H54 (cell line): ENCODE data around the gene ATP12A.

ENCODE experiments used
- DNase-seq: peaks from one replicate; pipeline ENCODE4 v3.0.0; 2011; ENCODE audit warnings: low spot score, mixed read lengths; ENCODE audit not compliant: insufficient read length
- FAIRE-seq: peaks from 3 replicates; lab custom pipeline; 2011; peaks lifted over from hg19 to GRCh38; lab: Jason Lieb, UNC
- POLR2A ChIP-seq: IDR thresholded peaks from 2 replicates; pipeline ENCODE4 v1.6.1; 2011; ENCODE audit warnings: low read depth, mild to moderate bottlenecking, low read length

The ATP12A gene

DNA sequence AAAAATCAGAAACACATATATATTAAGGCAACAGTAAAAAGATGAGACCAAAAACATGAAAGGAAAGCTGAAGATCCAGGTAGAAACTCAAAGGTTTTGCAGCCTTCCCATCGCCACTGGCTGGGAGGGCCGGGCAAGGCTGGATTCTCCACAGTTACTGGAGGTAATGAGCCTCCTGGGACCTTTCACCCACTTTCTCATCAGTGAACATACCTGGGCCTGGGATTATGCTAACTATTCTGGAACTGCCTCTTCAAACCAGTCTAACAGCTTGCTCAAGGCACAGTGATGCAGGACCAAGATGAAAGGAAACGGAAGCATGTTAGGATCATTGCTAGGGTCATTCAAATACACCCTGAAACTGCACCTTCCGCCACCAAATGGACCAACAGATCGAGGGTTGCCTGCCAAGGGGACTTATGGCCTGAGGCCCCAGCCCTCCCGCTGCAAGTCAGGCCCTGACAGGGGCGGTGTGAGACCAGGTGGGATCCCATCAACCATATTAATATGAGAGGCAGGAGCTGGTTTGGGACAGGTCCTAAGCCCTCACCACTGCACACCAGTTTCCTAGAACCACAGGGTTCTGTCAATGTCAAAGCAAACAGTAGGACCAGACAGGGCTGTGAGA is 28.4 kb upstream of the ATP12A start:
- DNase-seq: no peak
- no peak for FAIRE-seq

DNA sequence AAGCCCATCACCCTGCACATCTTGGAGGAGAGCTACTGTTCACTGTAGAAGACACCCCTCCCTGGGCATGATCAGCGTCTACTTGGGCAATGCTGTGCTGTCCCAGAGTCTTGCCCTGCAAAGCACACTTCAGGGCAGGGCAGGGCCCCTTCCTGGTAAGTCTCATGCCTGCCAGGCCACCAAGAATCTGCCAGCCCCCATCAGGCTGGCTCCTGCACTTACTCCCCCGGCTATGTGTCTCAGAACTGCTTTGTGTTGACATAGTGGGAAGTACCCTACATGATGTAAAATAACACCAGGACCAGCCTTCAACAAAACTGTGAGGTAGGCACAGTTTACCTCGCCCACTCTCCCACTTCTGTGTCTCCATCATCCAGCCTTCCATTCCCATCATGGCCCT is 27.8 kb upstream of the ATP12A start:
- FAIRE-seq: no peak
- no peak for TF ChIP-seq POLR2A
- DNase-seq: no peak

More for the DNA sequence above, 28.4 kb upstream of the ATP12A start:
- no peak for TF ChIP-seq POLR2A

DNA sequence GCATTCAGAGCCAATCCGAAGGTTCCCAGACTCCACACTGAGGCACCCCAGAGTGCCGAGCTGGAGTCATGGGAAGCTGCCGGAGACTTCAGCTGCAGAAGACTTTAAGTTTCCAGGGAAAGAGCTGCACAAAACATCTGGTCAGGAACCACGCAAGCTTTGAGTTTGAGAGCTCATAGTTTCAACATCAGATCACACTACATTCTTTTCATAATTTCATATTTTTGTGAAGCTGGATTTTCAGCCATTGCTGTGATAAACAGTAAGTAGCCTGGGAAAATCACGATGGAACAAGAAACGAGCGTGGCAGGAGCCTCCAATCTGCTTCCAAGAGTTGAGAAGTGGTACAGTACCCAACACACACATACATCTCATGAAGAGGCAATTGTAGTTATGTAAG is 25.5 kb upstream of the ATP12A start:
- no peak for DNase-seq
- no peak for TF ChIP-seq POLR2A
- no peak for FAIRE-seq

DNA sequence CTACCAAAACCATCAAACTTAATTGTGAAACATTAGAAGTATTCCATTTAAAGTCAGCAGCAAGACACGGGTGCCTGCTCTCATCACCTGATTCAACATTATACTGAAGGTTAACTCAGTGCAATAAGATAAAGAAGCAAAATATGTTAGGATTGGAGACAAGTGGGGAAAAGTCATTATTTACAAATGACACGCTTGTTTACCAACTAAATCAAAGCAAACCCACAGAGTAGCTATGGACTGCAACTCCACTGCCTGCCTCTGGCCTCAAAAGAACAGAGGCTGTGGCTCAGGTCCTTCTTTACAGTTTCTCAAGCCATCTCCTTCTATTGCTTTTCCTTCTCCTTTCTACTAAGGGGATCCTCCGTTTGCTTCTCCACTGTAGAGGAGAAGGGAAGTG is 21.0 kb upstream of the ATP12A start:
- DNase-seq: no peak
- no peak for FAIRE-seq
- no peak for TF ChIP-seq POLR2A

DNA sequence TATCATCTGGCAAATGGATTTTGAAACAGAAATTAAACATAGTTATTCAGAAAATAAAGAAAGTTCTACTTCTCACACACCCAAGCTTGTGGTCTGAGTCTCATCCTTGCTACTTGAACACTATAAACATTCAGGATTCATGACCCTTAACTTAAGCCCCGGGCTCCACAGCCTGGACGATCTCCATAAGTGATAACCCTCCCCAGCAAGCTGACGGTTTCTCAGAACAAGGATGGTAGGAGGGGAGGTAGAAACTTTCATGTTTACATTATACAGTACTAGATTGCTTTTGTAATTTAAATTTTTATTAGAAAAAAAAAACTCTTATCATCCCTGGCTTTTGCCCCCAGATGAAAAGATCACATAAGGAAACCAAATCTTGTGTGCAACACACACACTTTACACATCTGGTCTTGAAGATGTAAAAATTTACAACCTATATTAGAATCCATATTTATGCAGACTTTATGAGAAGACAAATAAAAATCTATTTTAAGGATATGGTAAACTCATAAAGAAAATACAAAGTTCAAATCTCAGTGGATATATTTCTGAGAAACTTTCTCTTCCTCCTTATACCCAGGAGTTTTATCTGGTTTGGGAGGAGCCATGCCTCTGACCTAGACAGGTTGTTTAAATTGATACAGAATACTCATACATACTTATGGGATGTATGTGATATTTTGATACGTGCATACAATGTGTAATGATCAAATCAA is 20.0 kb upstream of the ATP12A start:
- DNase-seq (no peak), FAIRE-seq (no peak)
- TF ChIP-seq POLR2A: no peak

DNA sequence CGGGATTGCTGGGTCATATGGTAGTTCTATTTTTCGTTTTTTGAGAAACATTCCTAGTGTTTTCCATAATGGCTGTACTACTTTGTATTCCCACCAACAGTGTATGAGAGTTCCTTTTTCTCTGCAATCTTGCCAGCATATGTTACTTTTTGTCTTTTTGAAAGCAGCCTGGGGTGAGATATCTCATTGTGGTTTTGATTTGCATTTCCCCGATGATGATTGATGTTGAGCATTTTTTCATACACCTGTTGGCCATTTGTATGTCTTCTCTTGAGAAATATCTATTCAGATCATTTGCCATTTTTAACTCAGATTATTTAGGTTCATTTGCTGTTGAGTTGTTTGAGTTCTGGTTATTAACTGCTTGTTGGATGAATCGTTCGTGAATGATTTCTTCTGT is 18.5 kb upstream of the ATP12A start:
- no peak for TF ChIP-seq POLR2A
- no peak for DNase-seq
- FAIRE-seq: no peak

GRCh38 chr13:24662195-24663088 is 17.8 kb upstream of the ATP12A start:
- no peak for TF ChIP-seq POLR2A
- FAIRE-seq (no peak), DNase-seq (no peak)

DNA sequence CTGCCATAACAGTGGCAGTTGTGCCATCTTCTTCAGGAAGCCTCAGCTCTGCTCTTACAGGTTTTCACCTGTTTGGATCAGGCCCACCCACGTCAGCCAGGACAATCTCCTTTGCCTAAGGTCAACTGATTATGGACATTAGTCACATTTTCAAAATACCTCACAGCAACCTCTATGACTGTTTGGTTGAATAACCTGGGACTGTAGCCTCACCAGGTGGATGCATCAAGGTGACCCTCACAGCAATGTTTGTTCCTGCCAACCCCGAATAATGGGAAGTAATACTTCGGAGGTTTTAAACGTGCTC is 17.2 kb upstream of the ATP12A start:
- no peak for TF ChIP-seq POLR2A
- DNase-seq (no peak), FAIRE-seq (no peak)

GRCh38 chr13:24663586-24663985 is 16.6 kb upstream of the ATP12A start:
- no peak for TF ChIP-seq POLR2A
- FAIRE-seq (no peak), DNase-seq (no peak)

DNA sequence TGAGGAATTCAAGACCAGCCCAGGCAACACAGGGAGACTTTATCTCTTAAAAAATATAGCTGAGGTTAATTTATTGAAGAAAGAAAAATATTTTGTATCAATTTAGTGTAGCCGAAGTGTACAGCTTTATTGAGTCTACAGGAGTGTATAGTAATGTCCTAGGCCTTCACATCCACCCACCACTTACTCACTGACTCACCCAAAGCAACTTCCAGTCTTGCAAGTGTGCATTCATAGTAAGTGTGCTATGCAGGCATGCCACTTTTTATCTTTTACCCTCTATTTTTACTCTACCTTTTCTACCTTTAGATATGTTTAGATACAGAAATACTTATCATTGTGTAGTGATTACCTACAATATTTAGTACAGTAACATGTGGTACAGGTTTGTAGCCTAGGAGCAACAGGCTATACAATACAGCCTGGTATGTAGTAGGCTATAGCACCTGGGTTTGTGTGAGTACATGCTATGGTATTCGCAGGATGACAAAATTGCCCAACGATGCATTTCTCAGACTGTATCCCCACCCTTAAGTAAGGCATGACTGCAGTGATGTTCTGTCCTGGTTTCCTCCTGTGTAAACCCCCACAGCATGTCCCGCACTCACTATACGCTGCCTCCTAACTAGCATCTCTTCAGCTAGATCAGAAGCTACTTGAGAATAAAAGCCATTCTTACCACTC is 15.3 kb upstream of the ATP12A start:
- TF ChIP-seq POLR2A: no peak
- DNase-seq (no peak), FAIRE-seq (no peak)

DNA sequence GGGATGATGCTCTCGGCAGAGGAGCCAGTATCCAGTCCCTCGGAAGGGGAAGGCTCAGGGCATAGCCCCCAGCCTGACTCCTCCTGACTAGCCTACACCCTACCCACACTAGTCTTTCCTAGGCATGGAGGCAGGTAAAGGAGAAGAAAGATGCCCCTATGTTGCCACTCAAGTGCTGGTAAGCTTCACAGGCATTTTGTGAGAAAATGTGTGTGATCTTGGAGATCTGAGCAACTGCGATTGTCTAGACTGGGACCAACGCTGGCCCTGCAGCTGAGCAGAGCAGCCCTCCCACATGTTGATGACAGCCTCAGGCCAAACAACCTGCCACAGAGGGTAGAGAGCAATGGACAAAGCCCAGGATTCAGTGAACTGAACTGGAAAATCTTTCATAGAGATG is 11.7 kb upstream of the ATP12A start:
- no peak for DNase-seq
- no peak for TF ChIP-seq POLR2A
- FAIRE-seq: no peak

- FAIRE-seq (no peak), DNase-seq (no peak)
- TF ChIP-seq POLR2A: no peak
Observed at GRCh38 chr13:24668955-24669582, 11.1 kb upstream of the ATP12A start.

GRCh38 chr13:24670174-24670573 is 10.0 kb upstream of the ATP12A start:
- TF ChIP-seq POLR2A: no peak
- FAIRE-seq (no peak), DNase-seq (no peak)

DNA sequence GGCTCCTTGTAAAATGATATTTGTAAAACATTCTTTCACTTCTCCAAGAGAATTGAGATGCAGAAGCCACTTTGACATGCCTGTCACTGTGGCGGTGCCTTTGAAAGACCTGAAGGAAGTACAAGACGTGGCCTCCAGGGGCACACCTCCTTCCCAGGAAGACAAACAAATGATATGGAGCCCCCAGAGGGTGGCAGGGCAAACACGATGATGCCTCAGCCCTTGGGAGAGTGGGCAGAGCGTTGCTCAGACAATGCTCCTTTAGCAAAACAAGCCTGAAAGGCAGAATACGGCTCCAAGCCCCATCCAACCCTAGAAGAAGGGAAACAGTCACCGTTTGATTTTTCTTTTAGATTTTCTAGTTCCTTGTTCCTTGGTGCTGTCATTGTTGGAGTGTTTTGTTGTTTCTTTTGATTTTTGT is 9.2 kb upstream of the ATP12A start:
- no peak for FAIRE-seq
- no peak for DNase-seq
- TF ChIP-seq POLR2A: no peak
